ENCODE data around the gene SELENOP. TPM values are rescaled to one million over a fixed set of nuclear protein-coding genes. Genes with fewer than 3 reads are reported as not detected.

The SELENOP gene
- total RNA-seq, 2 experiments from 2014 or later = 0.13 to 0.43 TPM

DNA sequence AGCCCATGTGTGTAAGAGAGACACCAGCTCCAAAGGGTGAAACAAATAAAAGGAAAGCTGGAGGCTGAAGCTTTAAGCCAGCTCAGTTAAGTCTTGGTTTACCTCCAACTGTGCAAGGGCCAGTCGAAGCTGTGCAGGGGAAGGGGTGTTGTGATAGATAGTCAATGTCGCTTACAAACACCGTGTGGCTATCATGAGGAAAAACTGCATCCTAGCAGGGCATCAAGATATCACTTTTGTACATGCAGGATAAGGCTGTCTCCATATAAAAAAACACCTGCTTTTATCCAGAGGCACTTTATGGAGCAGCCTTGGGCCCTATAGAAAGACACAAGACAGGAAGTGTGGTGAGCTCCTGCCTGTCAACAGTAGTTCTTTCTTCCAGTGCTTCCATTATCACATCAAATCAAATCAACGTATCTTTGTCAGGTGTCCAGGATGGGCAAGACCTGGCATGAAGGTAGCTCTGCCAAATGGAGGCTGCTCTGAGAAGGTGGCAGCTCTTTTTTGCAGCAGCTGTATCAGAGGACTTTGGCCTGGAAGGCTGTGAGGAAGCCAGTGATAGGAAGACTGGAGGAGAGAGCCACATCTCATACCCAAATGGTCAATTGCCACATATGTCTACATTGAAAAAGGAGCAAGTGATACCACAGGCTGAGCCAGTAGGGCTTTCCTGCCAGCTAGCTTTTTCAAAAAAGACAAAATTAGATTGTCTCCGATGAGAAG is 29.3 kb upstream of the SELENOP start:
- no peaks in the 10 kb centered on the region for H3K9me3 Mint-ChIP-seq
- DNase-seq = no peak
- no peaks in the 10 kb centered on the region for H3K4me1 Mint-ChIP-seq
- no peak overlapping the region for H3K4me3 Mint-ChIP-seq
- H3K27ac Mint-ChIP-seq = no peak overlapping the region
- peaks cover 10% of the 10 kb centered on the region for H3K27me3 Mint-ChIP-seq
- no peaks in the 10 kb centered on the region for H3K36me3 Mint-ChIP-seq (ENCODE audit: low read depth)
- POLR2A ChIA-PET = no interaction called here
- CTCF ChIA-PET = no interaction called here

DNA sequence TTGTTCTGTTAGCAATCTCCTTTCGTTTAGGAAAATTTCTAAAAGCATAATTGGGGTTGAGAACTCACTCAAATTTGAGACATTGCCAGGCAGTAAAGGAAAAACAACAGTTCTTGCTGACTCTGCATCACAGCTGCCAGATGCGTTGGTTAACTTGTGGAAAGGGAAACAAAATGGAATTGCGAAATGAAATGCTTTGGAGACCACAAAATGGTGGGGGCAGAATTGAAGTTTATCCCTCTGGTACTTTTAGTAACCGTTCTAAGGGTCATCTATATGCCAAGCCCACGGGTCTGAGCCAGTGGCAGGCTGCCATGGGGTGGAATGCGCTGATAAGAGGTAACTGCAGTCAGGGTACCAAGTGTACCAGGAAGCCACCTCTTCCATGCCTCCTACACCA is 28.6 kb upstream of the SELENOP start:
- Mint-ChIP-seq H3K36me3 (ENCODE audit: low read depth) (no peaks in the 10 kb centered on the region), H3K9me3 (no peaks in the 10 kb centered on the region), H3K27me3 (peaks cover 10% of the 10 kb centered on the region), H3K27ac (no peak overlapping the region), H3K4me1 (no peaks in the 10 kb centered on the region), H3K4me3 (no peak overlapping the region)
- POLR2A ChIA-PET = no interaction called here
- CTCF ChIA-PET = no interaction called here
- no peak for DNase-seq

DNA sequence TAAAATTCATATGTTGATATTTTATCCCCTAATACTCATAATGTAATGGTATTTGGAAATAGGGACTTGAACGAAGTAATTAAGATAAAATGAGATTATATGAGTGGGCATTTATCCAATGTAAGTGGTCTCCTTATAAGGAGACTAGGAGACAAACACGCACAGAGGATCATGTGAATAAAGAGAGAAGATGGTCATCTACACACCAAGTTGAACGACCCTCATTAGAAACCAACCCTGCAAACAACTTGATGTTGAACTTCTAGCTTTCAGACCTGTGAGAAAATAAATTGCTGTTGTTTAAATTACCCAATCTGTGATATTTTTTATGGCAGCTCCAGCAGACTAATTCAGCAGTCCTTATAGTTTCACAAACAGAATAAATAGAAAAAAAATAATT is 27.5 kb upstream of the SELENOP start:
- ChIA-PET CTCF (no interaction called here), POLR2A (no interaction called here)
- Mint-ChIP-seq H3K4me3 (no peak overlapping the region), H3K9me3 (peaks cover 2% of the 10 kb centered on the region), H3K27me3 (peaks cover 8% of the 10 kb centered on the region), H3K4me1 (no peaks in the 10 kb centered on the region), H3K36me3 (ENCODE audit: low read depth) (no peaks in the 10 kb centered on the region), H3K27ac (no peak overlapping the region)
- DNase-seq = no peak

DNA sequence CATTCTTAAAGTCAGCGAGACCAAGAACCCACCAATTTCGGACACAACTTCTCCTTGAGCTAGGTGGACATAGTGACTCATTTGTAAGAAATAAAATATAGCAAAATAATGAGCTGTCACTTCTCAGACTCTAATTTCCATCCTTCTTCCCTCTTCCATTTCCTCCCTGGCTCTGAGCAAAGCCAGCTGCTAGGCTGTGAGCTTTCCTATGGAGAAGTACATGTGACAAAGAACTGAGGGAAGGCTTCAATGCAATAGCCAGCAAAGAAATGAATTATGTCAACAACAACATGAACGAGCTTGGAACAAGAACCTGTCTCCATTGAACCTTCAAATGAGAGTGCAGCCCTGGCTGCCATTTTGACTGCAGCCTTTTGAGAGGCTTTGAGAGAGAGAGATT is 25.9 kb upstream of the SELENOP start:
- H3K4me1 Mint-ChIP-seq = no peaks in the 10 kb centered on the region
- POLR2A ChIA-PET = no interaction called here
- peaks cover 8% of the 10 kb centered on the region for H3K27me3 Mint-ChIP-seq
- H3K36me3 Mint-ChIP-seq (ENCODE audit: low read depth) = no peaks in the 10 kb centered on the region
- peaks cover 2% of the 10 kb centered on the region for H3K9me3 Mint-ChIP-seq
- H3K4me3 Mint-ChIP-seq = no peak overlapping the region
- no peak for DNase-seq
- CTCF ChIA-PET = interaction anchor here (0.9 kb wide), 1 partner anchor 14 kb away, joined by 4 read pairs; no protein-coding TSS in a partner anchor
- no peak overlapping the region for H3K27ac Mint-ChIP-seq

DNA sequence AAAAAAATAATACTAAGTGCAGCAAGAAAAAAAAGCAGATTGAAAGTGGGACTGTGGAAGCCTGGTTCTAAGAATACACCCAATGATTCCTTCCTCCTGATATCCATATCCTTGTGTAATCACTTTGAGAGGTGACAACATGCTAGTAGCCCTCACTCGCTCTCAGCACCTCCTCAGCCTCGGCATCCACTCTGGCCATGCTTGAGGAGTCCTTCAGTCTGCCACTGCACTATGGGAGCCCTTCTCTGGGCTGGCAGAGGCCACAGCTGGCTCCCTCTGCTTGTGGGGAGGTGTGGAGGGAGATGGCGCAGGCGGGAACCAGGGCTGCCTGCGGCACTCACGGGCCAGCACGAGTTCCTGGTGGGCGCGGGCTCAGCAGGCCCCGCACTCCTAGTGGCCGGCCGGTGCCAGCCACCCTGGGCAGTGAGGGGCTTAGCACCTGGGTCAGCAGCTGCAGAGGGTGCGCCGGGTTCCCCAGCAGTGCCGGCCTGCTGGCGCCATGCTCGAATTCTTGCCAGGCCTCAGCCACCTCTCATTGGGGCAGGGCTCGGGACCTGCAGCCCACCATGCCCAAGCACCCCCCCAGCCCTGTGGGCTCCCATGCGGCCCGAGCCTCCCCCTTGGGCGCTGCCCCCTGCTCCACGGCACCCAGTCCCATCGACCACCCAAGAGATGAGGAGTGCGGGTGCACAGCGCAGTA is 24.5 kb upstream of the SELENOP start:
- CTCF ChIA-PET = no interaction called here
- no peak for DNase-seq
- Mint-ChIP-seq H3K9me3 (peaks cover 2% of the 10 kb centered on the region), H3K4me1 (no peaks in the 10 kb centered on the region), H3K27ac (no peak overlapping the region), H3K27me3 (peaks cover 8% of the 10 kb centered on the region), H3K36me3 (ENCODE audit: low read depth) (no peaks in the 10 kb centered on the region), H3K4me3 (no peak overlapping the region)
- POLR2A ChIA-PET = no interaction called here

DNA sequence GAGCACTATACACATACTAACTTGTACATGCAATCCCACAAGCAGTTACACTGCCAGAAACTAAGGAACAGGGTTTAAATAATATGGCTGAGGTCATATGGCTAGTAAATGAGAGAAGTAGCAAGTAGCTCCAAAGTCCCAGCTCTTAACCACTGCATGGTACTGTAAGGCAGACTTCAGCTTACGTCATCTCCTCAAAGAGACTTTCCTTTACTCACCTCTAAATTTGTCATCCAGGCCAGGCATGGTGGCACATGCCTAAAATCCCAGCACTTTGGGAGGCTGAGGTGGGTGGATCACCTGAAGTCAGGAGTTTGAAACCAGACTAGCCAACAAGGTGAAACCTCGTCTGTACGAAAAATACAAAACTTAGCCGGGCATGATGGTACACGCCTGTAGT is 20.4 kb upstream of the SELENOP start:
- H3K27ac Mint-ChIP-seq = no peak overlapping the region
- CTCF ChIA-PET = no interaction called here
- no peaks in the 10 kb centered on the region for H3K36me3 Mint-ChIP-seq (ENCODE audit: low read depth)
- no peaks in the 10 kb centered on the region for H3K4me1 Mint-ChIP-seq
- POLR2A ChIA-PET = no interaction called here
- no peak for DNase-seq
- peaks cover 7% of the 10 kb centered on the region for H3K27me3 Mint-ChIP-seq
- H3K9me3 Mint-ChIP-seq = peaks cover 2% of the 10 kb centered on the region
- no peak overlapping the region for H3K4me3 Mint-ChIP-seq

DNA sequence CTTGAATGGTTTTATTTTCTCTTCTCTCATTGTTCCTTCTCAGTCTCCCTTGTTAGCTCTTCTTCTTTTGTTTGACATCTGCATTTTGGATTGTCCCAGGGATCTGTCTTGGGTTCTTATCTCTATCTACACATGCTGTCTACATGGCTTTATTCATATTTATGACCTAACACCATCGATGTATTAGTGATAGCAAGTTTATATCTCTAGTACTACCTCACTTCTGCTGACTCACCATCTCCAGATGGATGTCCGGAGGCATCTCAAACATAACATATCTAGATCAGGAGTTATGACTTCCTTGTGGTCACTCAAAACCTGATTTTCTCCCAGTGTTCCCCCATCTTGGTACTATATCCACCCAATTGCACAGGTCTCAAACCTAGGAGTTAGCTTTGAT is 19.2 kb upstream of the SELENOP start:
- CTCF ChIA-PET = no interaction called here
- H3K36me3 Mint-ChIP-seq (ENCODE audit: low read depth) = no peaks in the 10 kb centered on the region

DNA sequence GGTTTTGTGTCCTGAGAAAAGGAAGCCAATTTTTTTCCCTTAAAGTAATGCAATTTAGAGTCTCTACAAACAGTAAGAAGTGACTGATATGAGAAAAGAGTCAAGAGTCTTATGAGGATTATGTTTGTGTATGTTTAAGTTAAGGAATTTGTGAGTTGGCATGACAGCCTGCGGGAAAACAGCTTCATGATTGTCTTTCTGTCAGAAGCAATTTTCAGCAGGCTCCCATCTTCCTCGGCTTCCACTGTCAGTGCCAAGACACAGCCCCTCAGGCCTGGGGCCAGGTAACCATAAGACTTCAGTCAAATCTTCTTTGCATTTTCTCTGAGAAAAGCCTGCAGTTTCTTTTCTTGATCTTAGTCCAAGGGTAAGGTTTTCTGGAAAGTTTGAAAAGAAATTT is 17.0 kb upstream of the SELENOP start:
- CTCF ChIA-PET = no interaction called here
- no peak for DNase-seq
- POLR2A ChIA-PET = no interaction called here
- no peak overlapping the region for H3K27ac Mint-ChIP-seq
- H3K4me3 Mint-ChIP-seq = no peak overlapping the region
- no peaks in the 10 kb centered on the region for H3K4me1 Mint-ChIP-seq
- peaks cover 7% of the 10 kb centered on the region for H3K27me3 Mint-ChIP-seq
- no peaks in the 10 kb centered on the region for H3K36me3 Mint-ChIP-seq (ENCODE audit: low read depth)
- H3K9me3 Mint-ChIP-seq = no peaks in the 10 kb centered on the region

More for the DNA sequence above, 19.2 kb upstream of the SELENOP start:
- Mint-ChIP-seq H3K4me3 (no peak overlapping the region), H3K27me3 (peaks cover 7% of the 10 kb centered on the region), H3K27ac (no peak overlapping the region), H3K4me1 (no peaks in the 10 kb centered on the region), H3K9me3 (peaks cover 2% of the 10 kb centered on the region)
- POLR2A ChIA-PET = no interaction called here
- no peak for DNase-seq

DNA sequence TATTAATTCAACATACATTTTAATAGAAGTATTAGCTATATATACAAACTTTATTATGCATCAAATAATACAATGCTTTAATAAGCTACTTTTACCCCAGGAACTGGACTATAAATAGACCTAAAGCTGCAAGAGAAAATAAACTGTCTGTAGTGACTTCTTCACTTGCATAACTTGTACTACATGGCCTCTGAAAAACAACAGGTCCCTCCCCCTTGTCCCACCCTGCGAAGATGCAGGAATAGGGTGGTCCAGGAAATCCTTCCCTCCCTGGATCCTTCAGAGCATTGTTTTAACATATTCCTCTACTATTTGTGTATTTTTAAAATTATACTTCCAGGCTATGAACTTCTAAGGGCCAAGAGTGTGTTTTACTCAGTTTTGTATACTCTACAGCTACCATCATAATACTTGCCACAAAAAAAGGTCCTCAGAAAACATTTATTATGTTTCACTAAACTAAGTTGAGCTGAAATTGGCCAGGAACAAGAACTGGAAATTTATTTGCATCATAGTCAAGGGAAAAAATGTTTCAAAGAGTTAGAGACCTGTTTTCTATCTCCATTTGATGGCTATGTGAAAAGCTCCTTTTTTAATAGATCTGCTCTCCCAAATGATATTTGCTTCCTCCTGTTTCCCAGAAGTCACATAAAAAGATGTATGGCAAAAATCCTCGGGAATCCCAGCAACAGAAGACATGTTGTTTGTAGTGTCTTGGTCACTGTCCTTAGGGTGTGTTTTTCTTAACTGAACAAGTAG is 15.2 kb upstream of the SELENOP start:
- no peaks in the 10 kb centered on the region for H3K36me3 Mint-ChIP-seq (ENCODE audit: low read depth)
- no peaks in the 10 kb centered on the region for H3K4me1 Mint-ChIP-seq
- H3K27me3 Mint-ChIP-seq = peaks cover 5% of the 10 kb centered on the region
- POLR2A ChIA-PET = no interaction called here
- no peak overlapping the region for H3K4me3 Mint-ChIP-seq
- no peaks in the 10 kb centered on the region for H3K9me3 Mint-ChIP-seq
- CTCF ChIA-PET = interaction anchor here (0.9 kb wide), 1 partner anchor 63 kb away, joined by 3 read pairs; no protein-coding TSS in a partner anchor
- DNase-seq = no peak
- H3K27ac Mint-ChIP-seq = no peak overlapping the region

DNA sequence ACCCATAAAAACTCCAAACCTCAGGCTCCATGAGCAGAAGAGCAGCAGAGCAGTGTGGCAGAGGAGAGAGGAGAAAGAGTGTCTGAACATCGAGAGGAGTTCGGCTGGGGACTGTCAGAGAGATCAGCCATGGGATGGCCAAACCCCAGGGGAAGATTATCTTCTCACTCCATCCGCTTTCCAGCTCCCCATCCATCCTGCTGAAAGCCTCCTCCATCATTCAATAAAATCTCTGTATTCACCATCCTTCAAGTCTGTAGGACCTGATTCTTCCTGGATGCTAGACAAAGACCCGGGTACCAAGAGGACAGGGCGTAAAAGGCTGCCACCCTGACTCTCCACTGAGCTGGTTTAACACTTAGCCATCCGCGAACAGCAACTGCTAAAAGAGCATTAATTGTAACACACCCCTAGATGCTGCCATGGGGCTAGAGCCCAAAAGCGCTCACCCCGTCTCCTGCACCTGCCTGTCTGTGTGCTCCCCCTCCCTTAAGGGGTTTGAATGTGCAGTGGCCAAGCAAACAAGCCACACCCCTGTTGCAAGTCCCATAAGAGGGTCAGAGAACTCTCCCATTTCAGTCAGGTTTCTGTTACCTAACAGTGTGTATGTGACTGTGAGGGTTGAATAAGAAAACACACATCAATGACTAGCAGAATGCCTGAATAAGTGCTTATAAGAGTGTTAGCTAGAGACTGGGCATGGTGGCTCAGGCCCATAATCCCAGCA is 13.9 kb upstream of the SELENOP start:
- H3K27ac Mint-ChIP-seq = no peak overlapping the region
- H3K4me3 Mint-ChIP-seq = no peak overlapping the region
- DNase-seq = no peak
- ChIA-PET CTCF (no interaction called here), POLR2A (no interaction called here)
- H3K4me1 Mint-ChIP-seq = no peaks in the 10 kb centered on the region
- no peaks in the 10 kb centered on the region for H3K36me3 Mint-ChIP-seq (ENCODE audit: low read depth)
- peaks cover 5% of the 10 kb centered on the region for H3K27me3 Mint-ChIP-seq
- no peaks in the 10 kb centered on the region for H3K9me3 Mint-ChIP-seq

DNA sequence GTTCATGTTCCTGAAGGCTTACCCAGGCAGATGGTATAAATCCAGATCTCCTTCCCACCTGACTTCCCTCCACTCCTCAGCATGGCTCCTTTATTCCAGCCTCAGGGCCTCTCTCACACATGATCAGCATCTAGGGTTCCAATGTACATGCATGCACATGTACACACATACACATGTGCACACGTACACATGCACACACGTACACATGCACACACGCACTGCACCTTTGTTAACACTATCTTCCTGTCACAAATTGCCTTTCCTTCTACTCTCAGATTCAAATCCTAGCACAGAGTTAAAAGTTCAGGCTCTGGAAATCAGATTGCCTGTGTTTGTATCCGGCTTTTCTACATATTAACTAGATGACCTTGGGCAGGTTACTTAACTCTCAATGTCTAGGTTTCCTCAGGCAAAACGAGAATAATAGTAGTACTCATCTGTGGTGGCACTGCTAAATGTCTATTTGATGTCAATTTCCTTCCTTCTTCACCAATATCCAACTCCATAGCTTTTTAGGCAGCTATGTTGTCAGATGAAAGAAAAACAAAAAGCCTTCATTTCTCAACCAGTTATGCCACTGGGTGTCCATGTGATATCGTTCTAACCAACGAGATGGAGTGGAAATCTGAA is 12.8 kb upstream of the SELENOP start:
- Mint-ChIP-seq H3K27ac (no peak overlapping the region), H3K4me1 (no peaks in the 10 kb centered on the region), H3K36me3 (ENCODE audit: low read depth) (no peaks in the 10 kb centered on the region), H3K27me3 (peaks cover 5% of the 10 kb centered on the region), H3K9me3 (no peaks in the 10 kb centered on the region), H3K4me3 (no peak overlapping the region)
- POLR2A ChIA-PET = no interaction called here
- DNase-seq = no peak
- CTCF ChIA-PET = interaction anchor here (0.6 to 1.2 kb wide), 2 partner anchors 8 to 13 kb away, joined by 3 to 4 read pairs; no protein-coding TSS in a partner anchor

DNA sequence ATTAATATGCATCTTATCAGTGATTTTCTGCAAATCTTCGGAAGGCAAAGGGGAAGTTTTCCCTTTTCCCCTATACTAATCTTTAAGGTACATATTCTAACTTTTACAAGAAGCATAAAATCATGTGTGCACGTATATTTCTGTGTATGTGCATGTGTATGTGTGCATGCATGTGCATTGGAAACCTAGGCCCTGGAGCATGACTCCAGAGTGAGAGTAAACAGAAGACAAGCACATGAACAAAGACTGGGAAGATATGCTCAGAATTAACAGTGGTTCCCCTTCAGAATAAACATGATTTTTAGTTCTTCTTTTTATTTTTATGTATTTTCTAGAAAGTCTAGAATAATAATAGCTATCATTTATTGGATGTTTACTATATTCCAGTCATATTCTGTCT is 10.9 kb upstream of the SELENOP start:
- POLR2A ChIA-PET = no interaction called here
- DNase-seq = no peak
- Mint-ChIP-seq H3K4me3 (no peak overlapping the region), H3K27ac (no peak overlapping the region), H3K27me3 (peaks cover 2% of the 10 kb centered on the region), H3K36me3 (ENCODE audit: low read depth) (no peaks in the 10 kb centered on the region), H3K4me1 (no peaks in the 10 kb centered on the region), H3K9me3 (no peaks in the 10 kb centered on the region)
- CTCF ChIA-PET = no interaction called here

DNA sequence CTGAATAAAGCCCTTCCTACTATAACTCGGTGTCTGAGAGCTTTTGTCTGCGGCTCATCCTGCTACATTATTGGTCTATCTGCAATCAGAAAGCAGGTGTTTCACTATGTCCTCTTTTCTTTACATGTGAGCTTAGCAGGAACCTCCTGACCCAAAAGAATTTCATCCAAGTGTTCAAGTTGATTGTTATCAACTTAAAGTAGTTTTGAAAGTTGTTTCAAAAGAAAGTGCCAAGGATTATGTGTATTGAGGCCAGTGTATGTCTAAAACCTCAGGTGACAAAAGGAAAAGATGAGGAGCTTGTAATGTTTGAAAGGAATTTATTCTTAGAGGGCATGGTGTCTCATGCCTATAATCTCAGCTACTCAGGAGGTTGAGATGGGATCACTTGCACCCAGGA is 8.1 kb upstream of the SELENOP start:
- Mint-ChIP-seq H3K36me3 (ENCODE audit: low read depth) (no peaks in the 10 kb centered on the region), H3K27ac (no peak overlapping the region), H3K27me3 (no peaks in the 10 kb centered on the region), H3K4me3 (no peak overlapping the region), H3K9me3 (no peaks in the 10 kb centered on the region), H3K4me1 (no peaks in the 10 kb centered on the region)
- CTCF ChIA-PET = no interaction called here
- POLR2A ChIA-PET = no interaction called here
- no peak for DNase-seq
